ENCODE results near the gene PIEZO2.

Gene PIEZO2

DNA sequence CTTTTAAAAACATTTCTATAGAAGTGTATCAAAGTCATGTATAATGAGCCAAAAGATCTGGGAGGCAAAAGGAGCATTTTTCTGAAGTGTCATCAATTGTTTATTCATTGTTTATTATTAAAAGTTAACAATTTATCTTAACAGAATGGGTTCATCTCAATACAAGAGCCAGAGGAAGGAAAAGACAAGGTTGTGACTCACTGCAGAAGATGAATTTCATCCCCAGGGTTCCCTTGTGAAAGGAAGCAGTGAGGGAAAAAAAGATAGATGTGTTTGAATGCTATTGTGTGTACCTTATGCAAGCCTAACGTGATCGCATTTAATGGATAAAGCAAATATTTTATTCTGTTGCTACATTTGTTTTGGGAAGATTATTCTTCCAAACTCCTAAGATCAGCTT, 286.3 kb downstream of the PIEZO2 start:
- no peak for DNase-seq (ENCODE audit: low spot score)
- POLR2A ChIA-PET (ENCODE audit: low non-redundant PET): no interaction called here
- no peak overlapping the region for H3K27ac ChIP-seq
- CTCF ChIA-PET: interaction anchor here (0.6 kb wide), 1 partner anchor 27 kb away, joined by 3 read pairs; no protein-coding TSS in a partner anchor
- TF ChIP-seq, protein P1, sequence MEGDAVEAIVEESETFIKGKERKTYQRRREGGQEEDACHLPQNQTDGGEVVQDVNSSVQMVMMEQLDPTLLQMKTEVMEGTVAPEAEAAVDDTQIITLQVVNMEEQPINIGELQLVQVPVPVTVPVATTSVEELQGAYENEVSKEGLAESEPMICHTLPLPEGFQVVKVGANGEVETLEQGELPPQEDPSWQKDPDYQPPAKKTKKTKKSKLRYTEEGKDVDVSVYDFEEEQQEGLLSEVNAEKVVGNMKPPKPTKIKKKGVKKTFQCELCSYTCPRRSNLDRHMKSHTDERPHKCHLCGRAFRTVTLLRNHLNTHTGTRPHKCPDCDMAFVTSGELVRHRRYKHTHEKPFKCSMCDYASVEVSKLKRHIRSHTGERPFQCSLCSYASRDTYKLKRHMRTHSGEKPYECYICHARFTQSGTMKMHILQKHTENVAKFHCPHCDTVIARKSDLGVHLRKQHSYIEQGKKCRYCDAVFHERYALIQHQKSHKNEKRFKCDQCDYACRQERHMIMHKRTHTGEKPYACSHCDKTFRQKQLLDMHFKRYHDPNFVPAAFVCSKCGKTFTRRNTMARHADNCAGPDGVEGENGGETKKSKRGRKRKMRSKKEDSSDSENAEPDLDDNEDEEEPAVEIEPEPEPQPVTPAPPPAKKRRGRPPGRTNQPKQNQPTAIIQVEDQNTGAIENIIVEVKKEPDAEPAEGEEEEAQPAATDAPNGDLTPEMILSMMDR (conservative IDR thresholded peaks at IDR 0.05; ENCODE audit: low read depth): no peak

DNA sequence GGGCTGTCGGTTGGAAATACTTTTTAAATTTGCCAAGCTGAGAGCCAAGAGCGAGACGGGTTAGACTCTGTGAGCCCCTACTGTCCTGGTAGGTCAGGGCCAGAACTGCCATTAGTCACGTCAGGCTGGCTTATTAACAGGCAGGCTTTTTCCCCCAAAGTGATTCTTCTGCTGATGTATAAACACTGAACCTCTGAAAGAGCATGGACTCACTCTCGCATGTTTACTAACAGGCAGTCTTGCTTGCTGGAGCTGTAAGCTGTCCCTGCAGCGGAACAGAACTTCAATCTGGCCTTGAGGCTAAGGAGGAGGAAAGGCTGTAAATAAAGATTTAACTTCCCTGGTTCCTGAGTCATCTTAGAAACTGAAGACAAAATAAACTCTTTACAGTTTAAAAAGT, 288.4 kb downstream of the PIEZO2 start:
- CTCF ChIA-PET: no interaction called here

DNA sequence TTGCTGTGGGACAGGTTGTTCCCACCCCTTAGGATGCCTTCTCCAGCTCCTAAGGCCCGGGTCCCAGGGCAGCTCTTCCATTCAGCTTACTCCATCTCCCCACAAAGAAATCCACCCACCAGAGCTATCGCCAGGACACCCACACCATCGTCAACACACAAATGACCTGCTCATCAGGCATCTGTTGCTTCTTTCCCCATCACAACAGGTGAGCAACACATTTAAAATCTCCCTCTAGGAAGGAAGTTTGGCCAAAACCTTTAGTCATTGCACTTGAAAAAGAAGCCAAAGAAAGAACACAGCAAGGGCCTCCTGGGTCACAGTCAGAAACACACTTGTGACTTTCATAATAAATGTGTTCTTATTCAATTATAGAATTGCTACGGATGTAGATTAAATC, 289.0 kb downstream of the PIEZO2 start:
- TF ChIP-seq, protein P1 (conservative IDR thresholded peaks at IDR 0.05; ENCODE audit: low read depth): no peak
- no peak overlapping the region for H3K27ac ChIP-seq
- no peak for DNase-seq (ENCODE audit: low spot score)
- ChIA-PET POLR2A (ENCODE audit: low non-redundant PET) (no interaction called here), CTCF (interaction anchor here (0.5 to 0.7 kb wide), 2 partner anchors 9 to 19 kb away, joined by 3 read pairs; no protein-coding TSS in a partner anchor)

More for the DNA sequence above, 288.4 kb downstream of the PIEZO2 start:
- H3K27ac ChIP-seq: no peak overlapping the region
- no peak for DNase-seq (ENCODE audit: low spot score)
- TF ChIP-seq, protein P1 (conservative IDR thresholded peaks at IDR 0.05; ENCODE audit: low read depth): no peak
- POLR2A ChIA-PET (ENCODE audit: low non-redundant PET): no interaction called here

DNA sequence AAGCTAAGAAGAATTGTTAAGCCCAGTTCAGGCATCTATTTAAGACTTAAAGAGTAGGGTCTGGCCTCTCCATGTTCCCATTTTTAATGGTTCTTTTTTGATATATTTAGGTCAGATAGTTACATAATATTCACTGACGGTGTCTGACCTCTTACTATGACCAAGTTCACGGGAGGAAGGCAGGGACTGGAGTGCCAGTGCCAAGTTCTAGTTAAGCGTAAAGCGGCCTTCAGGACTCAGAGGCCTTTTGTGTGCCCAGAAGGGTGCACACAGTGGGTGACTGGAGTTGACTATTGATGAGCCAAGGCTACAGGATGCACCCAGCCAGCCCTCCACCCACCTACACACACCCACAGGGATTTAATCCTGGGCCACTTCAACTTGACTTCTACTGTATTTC, 290.9 kb downstream of the PIEZO2 start:
- ChIA-PET CTCF (no interaction called here), POLR2A (ENCODE audit: low non-redundant PET) (no interaction called here)
- DNase-seq (ENCODE audit: low spot score): no peak
- TF ChIP-seq, protein P1 (conservative IDR thresholded peaks at IDR 0.05; ENCODE audit: low read depth): no peak
- no peak overlapping the region for H3K27ac ChIP-seq

DNA sequence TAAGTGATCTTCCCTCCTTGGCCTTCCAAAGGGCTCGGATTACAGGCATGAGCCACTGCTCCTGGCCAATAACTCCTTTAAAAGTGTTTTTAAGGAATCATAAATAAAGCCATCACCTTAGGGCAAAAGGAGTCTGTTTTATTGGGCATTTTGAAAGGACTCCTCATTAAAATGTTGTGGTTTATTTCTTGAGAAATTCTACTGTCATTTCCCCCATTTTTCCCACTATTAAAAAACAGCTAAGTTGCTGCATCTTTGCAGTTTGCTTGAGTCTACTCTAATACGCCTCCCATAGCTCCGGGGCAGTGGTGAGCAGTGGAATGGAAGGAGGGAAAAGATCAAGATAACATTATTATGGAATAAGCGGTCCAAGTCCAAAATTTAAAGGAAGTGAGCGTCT, 293.2 kb downstream of the PIEZO2 start:
- ChIA-PET CTCF (no interaction called here), POLR2A (ENCODE audit: low non-redundant PET) (no interaction called here)
- H3K27ac ChIP-seq: no peak overlapping the region
- TF ChIP-seq, protein P1 (conservative IDR thresholded peaks at IDR 0.05; ENCODE audit: low read depth): no peak
- no peak for DNase-seq (ENCODE audit: low spot score)

DNA sequence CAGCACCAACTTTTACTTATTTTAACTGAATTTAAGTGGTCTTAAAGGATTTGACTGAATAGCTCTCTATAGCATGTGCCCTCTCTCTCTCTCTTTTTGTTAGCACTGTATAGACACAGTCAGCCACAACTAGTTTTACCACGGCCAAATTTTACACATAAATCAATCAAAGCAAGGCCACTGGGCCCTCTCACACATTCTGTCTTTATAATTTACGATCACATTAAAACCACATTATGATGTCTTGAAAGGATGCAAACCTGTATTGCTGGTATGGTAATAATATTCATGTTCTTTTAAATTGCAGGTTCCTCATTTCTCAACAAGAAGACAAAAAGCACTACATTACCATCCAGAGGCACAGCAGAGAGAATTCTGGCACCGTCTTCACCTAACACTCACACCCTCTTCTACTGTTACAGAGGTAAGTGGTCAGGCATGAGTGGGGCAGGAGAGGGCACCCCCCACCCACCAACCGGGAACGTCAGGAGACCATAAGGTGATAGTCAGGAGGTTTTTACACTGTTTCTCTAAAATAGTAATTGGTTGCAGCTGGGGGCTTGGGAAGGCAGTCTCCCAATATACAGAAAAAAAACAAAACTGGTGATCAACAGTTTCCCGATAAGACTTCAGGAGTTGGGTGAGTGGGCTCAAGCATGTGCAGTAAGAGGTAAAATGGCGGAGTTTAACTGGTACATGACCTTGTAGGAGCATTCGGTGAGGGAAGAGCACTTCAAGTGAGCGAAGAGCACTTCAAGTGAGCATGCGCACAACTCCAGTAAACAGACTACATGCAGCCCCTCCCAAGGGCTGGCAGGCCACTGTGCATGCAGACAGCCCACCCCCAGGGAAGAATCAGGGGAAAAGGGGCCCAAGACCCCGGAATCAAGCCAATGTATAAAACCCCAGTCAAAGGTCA, 296.7 kb downstream of the PIEZO2 start:
- DNase-seq (ENCODE audit: low spot score): no peak
- ChIA-PET CTCF (interaction anchor here (0.6 to 2.2 kb wide), 6 partner anchors 18 to 306 kb away, joined by 3 to 20 read pairs (median 4); no protein-coding TSS in a partner anchor), POLR2A (ENCODE audit: low non-redundant PET) (no interaction called here)
- TF ChIP-seq, protein P1 (conservative IDR thresholded peaks at IDR 0.05; ENCODE audit: low read depth): no peak
- no peak overlapping the region for H3K27ac ChIP-seq
